CD8-positive, alpha-beta memory T cell (primary cell): ENCODE measurements around the gene TRIM7. TPM values are rescaled to one million over a fixed set of nuclear protein-coding genes. Genes with fewer than 3 reads are reported as not detected.

ENCODE experiments used
- CTCF ChIA-PET: fragments of 350-600 bp; sonication (Branson Sonifier 250); formaldehyde crosslinking; loops from one replicate; lab custom pipeline; 2021; ENCODE audit warnings: antibody characterized with exemption; lab: Charles Lee
- POLR2A ChIA-PET: fragments of 350-600 bp; sonication (Branson Sonifier 250); formaldehyde crosslinking; loops from one replicate; lab custom pipeline; 2021; ENCODE audit warnings: antibody characterized with exemption; lab: Charles Lee
- DNase-seq, 5 donors: peaks; one replicate each; pipeline versions ENCODE4 v3.0.0 to v3.0.0-alpha.2; 2020 to 2022; ENCODE audit warnings: mixed read lengths in 1 of 5
- H3K27ac ChIP-seq: one replicate; pipeline ENCODE4 v1.7.0; 2013; ENCODE audit warnings: low read depth, mild to moderate bottlenecking, low read length, moderate library complexity
- H3K27me3 ChIP-seq: 2 replicates; pipeline ENCODE4 v1.7.0; 2013; ENCODE audit warnings: low read length, mild to moderate bottlenecking; ENCODE audit not compliant: insufficient read depth, poor library complexity, severe bottlenecking
- H3K36me3 ChIP-seq: 2 replicates; pipeline ENCODE4 v1.7.0; 2013; ENCODE audit warnings: mild to moderate bottlenecking, low read length, moderate library complexity; ENCODE audit not compliant: insufficient read depth
- H3K4me1 ChIP-seq: 2 replicates; pipeline ENCODE4 v1.7.0; 2013; ENCODE audit warnings: mild to moderate bottlenecking, low read length, moderate library complexity; ENCODE audit not compliant: insufficient read depth
- H3K4me3 ChIP-seq: 2 replicates; pipeline ENCODE4 v1.7.0; 2013; ENCODE audit warnings: mild to moderate bottlenecking, low read length
- H3K9me3 ChIP-seq: 2 replicates; pipeline ENCODE4 v1.7.0; 2013; ENCODE audit warnings: mild to moderate bottlenecking, low read length
- H3K27ac Mint-ChIP-seq, 8 donors: one replicate each; pipeline ENCODE4 v1.8.0; 2020 to 2021; ENCODE audit warnings: mixed read lengths in 8 of 8, mild to moderate bottlenecking in 6 of 8, inconsistent platforms in 3 of 8, moderate library complexity in 3 of 8
- H3K27me3 Mint-ChIP-seq, 2 donors: one replicate each; pipeline ENCODE4 v1.8.0; 2020 to 2021; ENCODE audit warnings: mixed read lengths in 2 of 2, mild to moderate bottlenecking in 1 of 2, moderate library complexity in 1 of 2
- H3K36me3 Mint-ChIP-seq, 3 donors: one replicate each; pipeline ENCODE4 v1.8.0; 2020 to 2021; ENCODE audit warnings: mixed read lengths in 3 of 3, inconsistent platforms in 1 of 3, mild to moderate bottlenecking in 1 of 3
- H3K4me1 Mint-ChIP-seq, 3 donors: one replicate each; pipeline ENCODE4 v1.8.0; 2020 to 2021; ENCODE audit warnings: mixed read lengths in 3 of 3, inconsistent platforms in 1 of 3, mild to moderate bottlenecking in 1 of 3
- H3K4me3 Mint-ChIP-seq, 7 donors: one replicate each; pipeline ENCODE4 v1.8.0; 2020 to 2021; ENCODE audit warnings: mixed read lengths in 7 of 7, mild to moderate bottlenecking in 6 of 7, moderate library complexity in 4 of 7, inconsistent platforms in 2 of 7
- H3K9me3 Mint-ChIP-seq, 5 donors: one replicate each; pipeline ENCODE4 v1.8.0; 2020 to 2022; ENCODE audit warnings: mixed read lengths in 5 of 5, mild to moderate bottlenecking in 3 of 5, moderate library complexity in 2 of 5, inconsistent platforms in 1 of 5
- polyA plus RNA-seq: library from polyadenylated mRNA; unstranded; fragments of 300-500 nt; fragmentation: Illumina TruSeq; gene quantifications from one replicate; pipeline ENCODE4 v1.2.3, GENCODE V29; 2021
- total RNA-seq, 2 experiments: library from RNA; stranded (reverse); gene quantifications; one replicate each; pipeline ENCODE4 v1.2.3, GENCODE V29; 2021

The TRIM7 gene
- total and polyA plus RNA-seq, 3 experiments from 2014 or later: 0.74 to 2.3 (median 2.2) TPM

- CTCF ChIA-PET: interaction anchor here (0.9 to 11.3 kb wide), 11 partner anchors 16 to 90 kb away, joined by 3 to 164 read pairs (median 7); partner anchors contain the start of genes RACK1, TRIM41, TRIM52 and TRIM7
- Mint-ChIP-seq H3K4me3 (peak overlapping the region; percentile 94 to 100 (median 97)), H3K4me1 (peaks cover 27 to 47% (median 35%) of the 10 kb centered on the region in 3 donors)
Observed at GRCh38 chr5:181191526-181192336, 13.3 kb downstream of the TRIM7 start.

GRCh38 chr5:181190711-181191525 lies 14.1 kb downstream of the TRIM7 start:
- H3K4me3 Mint-ChIP-seq: peak overlapping the region; percentile 94 to 100 (median 97)
- Histone ChIP-seq H3K4me1 (peaks cover 6% of the 10 kb centered on the region), H3K9me3 (no peaks in the 10 kb centered on the region), H3K4me3 (peak overlapping the region; percentile 100), H3K27ac (peak overlapping the region; percentile 83), H3K27me3 (no peaks in the 10 kb centered on the region), H3K36me3 (no peaks in the 10 kb centered on the region)
- peaks cover 0 to 36% of the 10 kb centered on the region in 2 donors for H3K27me3 Mint-ChIP-seq
- ChIA-PET POLR2A (interaction anchor here (0.6 to 6.3 kb wide), 14 partner anchors 8 to 380 kb away, joined by 3 to 168 read pairs (median 4); partner anchors contain the start of genes TRIM41, TRIM52 and TRIM7), CTCF (interaction anchor here (0.7 to 11.3 kb wide), 16 partner anchors 8 to 91 kb away, joined by 3 to 164 read pairs (median 6); partner anchors contain the start of genes RACK1, TRIM41, TRIM52 and TRIM7)
- H3K36me3 Mint-ChIP-seq: peaks cover 0 to 34% (median 0%) of the 10 kb centered on the region in 3 donors
- H3K27ac Mint-ChIP-seq: peak overlapping the region; percentile 93 to 100 (median 98)
- peaks cover 0 to 18% (median 12%) of the 10 kb centered on the region in 5 donors for H3K9me3 Mint-ChIP-seq
- DNase-seq: peak; percentile 27 to 68 (median 43)
- peaks cover 32 to 53% (median 43%) of the 10 kb centered on the region in 3 donors for H3K4me1 Mint-ChIP-seq

More at GRCh38 chr5:181191526-181192336, 13.3 kb downstream of the TRIM7 start:
- POLR2A ChIA-PET: interaction anchor here (0.6 to 6.3 kb wide), 12 partner anchors 9 to 381 kb away, joined by 3 to 168 read pairs (median 4); partner anchors contain the start of genes TRIM41, TRIM52 and TRIM7
- H3K27ac ChIP-seq: peak overlapping the region; percentile 83
- peak; percentile 90 to 97 (median 95) for DNase-seq
- H3K36me3 ChIP-seq: no peaks in the 10 kb centered on the region
- no peaks in the 10 kb centered on the region for H3K9me3 ChIP-seq
- peaks cover 0 to 34% (median 0%) of the 10 kb centered on the region in 3 donors for H3K36me3 Mint-ChIP-seq
- H3K4me3 ChIP-seq: peak overlapping the region; percentile 100
- peaks cover 0 to 36% of the 10 kb centered on the region in 2 donors for H3K27me3 Mint-ChIP-seq
- H3K27me3 ChIP-seq: no peaks in the 10 kb centered on the region
- peak overlapping the region; percentile 93 to 100 (median 97) for H3K27ac Mint-ChIP-seq
- peaks cover 0 to 18% (median 12%) of the 10 kb centered on the region in 5 donors for H3K9me3 Mint-ChIP-seq
- peaks cover 6% of the 10 kb centered on the region for H3K4me1 ChIP-seq

- H3K9me3 ChIP-seq: no peaks in the 10 kb centered on the region
- H3K27ac ChIP-seq: peak overlapping the region; percentile 83
- Mint-ChIP-seq H3K27me3 (peaks cover 0 to 36% of the 10 kb centered on the region in 2 donors), H3K4me3 (peak overlapping the region; percentile 94 to 100 (median 97)), H3K27ac (peak overlapping the region; percentile 92 to 100 (median 98)), H3K9me3 (peaks cover 0 to 18% (median 12%) of the 10 kb centered on the region in 5 donors), H3K36me3 (peaks cover 0 to 34% (median 0%) of the 10 kb centered on the region in 3 donors), H3K4me1 (peaks cover 38 to 59% (median 48%) of the 10 kb centered on the region in 3 donors)
- no peaks in the 10 kb centered on the region for H3K36me3 ChIP-seq
- peak in 3 of 5 donors; percentile 27 to 70 (median 33) for DNase-seq
- ChIA-PET POLR2A (interaction anchor here (1.5 to 6.3 kb wide), 7 partner anchors 15 to 359 kb away, joined by 3 to 168 read pairs (median 30); partner anchors contain the start of genes RACK1, TRIM41, TRIM52 and TRIM7), CTCF (interaction anchor here (0.7 to 11.3 kb wide), 13 partner anchors 8 to 92 kb away, joined by 3 to 164 read pairs (median 4); partner anchors contain the start of genes TRIM41, TRIM52 and TRIM7)
- H3K27me3 ChIP-seq: no peaks in the 10 kb centered on the region
- H3K4me3 ChIP-seq: peak overlapping the region; percentile 100
- H3K4me1 ChIP-seq: peaks cover 6% of the 10 kb centered on the region
Observed at GRCh38 chr5:181189962-181190710, 14.9 kb downstream of the TRIM7 start.

GRCh38 chr5:181189363-181189961 lies 15.5 kb downstream of the TRIM7 start:
- peak; percentile 33 to 78 (median 68) for DNase-seq
- Histone ChIP-seq H3K27me3 (no peaks in the 10 kb centered on the region), H3K4me1 (peaks cover 10% of the 10 kb centered on the region), H3K9me3 (no peaks in the 10 kb centered on the region), H3K27ac (peak overlapping the region; percentile 83), H3K36me3 (no peaks in the 10 kb centered on the region), H3K4me3 (peak overlapping the region; percentile 100)
- H3K9me3 Mint-ChIP-seq: peaks cover 0 to 18% (median 12%) of the 10 kb centered on the region in 5 donors
- H3K27ac Mint-ChIP-seq: peak overlapping the region; percentile 92 to 100 (median 98)
- POLR2A ChIA-PET: interaction anchor here (0.9 to 6.3 kb wide), 9 partner anchors 16 to 359 kb away, joined by 3 to 168 read pairs (median 18); partner anchors contain the start of genes RACK1, TRIM41, TRIM52 and TRIM7
- H3K36me3 Mint-ChIP-seq: peaks cover 0 to 34% (median 0%) of the 10 kb centered on the region in 3 donors
- peaks cover 0 to 36% of the 10 kb centered on the region in 2 donors for H3K27me3 Mint-ChIP-seq
- peaks cover 39 to 64% (median 53%) of the 10 kb centered on the region in 3 donors for H3K4me1 Mint-ChIP-seq
- CTCF ChIA-PET: interaction anchor here (0.7 to 11.3 kb wide), 12 partner anchors 9 to 71 kb away, joined by 3 to 164 read pairs (median 6); partner anchors contain the start of genes TRIM41, TRIM52 and TRIM7
- H3K4me3 Mint-ChIP-seq: peak overlapping the region; percentile 94 to 100 (median 97)

- DNase-seq: peak; percentile 67 to 87 (median 73)
- Mint-ChIP-seq H3K27me3 (peaks cover 0 to 36% of the 10 kb centered on the region in 2 donors), H3K36me3 (peaks cover 0 to 36% (median 0%) of the 10 kb centered on the region in 3 donors), H3K4me1 (peaks cover 43 to 71% (median 57%) of the 10 kb centered on the region in 3 donors), H3K9me3 (peaks cover 0 to 18% (median 12%) of the 10 kb centered on the region in 5 donors), H3K27ac (peak overlapping the region; percentile 92 to 100 (median 98)), H3K4me3 (peak overlapping the region; percentile 94 to 100 (median 97))
- H3K4me1 ChIP-seq: peaks cover 10% of the 10 kb centered on the region
- peak overlapping the region; percentile 83 for H3K27ac ChIP-seq
- no peaks in the 10 kb centered on the region for H3K9me3 ChIP-seq
- ChIA-PET CTCF (interaction anchor here (0.7 to 11.3 kb wide), 12 partner anchors 10 to 72 kb away, joined by 3 to 164 read pairs (median 4); partner anchors contain the start of genes TRIM41, TRIM52 and TRIM7), POLR2A (interaction anchor here (0.9 to 6.3 kb wide), 9 partner anchors 17 to 72 kb away, joined by 3 to 168 read pairs (median 18); partner anchors contain the start of genes RACK1, TRIM41, TRIM52 and TRIM7)
- peak overlapping the region; percentile 100 for H3K4me3 ChIP-seq
- H3K36me3 ChIP-seq: no peaks in the 10 kb centered on the region
- H3K27me3 ChIP-seq: no peaks in the 10 kb centered on the region
Observed at GRCh38 chr5:181188700-181189362, 16.2 kb downstream of the TRIM7 start.
